Omental fat pad (tissue), 4 donors: ENCODE results near the gene SLC1A2. TPM values are rescaled to one million over a fixed set of nuclear protein-coding genes. Genes with fewer than 3 reads are reported as not detected.

Experiments
- ATAC-seq: fragments of 150-250 bp; one replicate; pipeline ENCODE4 v1.9.1; 2016; ENCODE audit warnings: mild to moderate bottlenecking, moderate library complexity; ENCODE audit not compliant: low FRiP score
- DNase-seq: peaks from one replicate; pipeline ENCODE4 v3.0.0-alpha.2; 2019; ENCODE audit warnings: low spot score
- total RNA-seq, 4 donors: library from RNA; depleted of rRNA; stranded (reverse); fragments of >200 nt; gene quantifications; one replicate each; pipeline ENCODE4 v1.1.0, GENCODE V29; 2016
- TF ChIP-seq, protein P1 (sequence below), 3 donors: fragments of 450-650 bp; IDR thresholded peaks; one replicate each; pipeline ENCODE4 v1.5.1; 2016 to 2017; ENCODE audit warnings: antibody characterized with exemption in 3 of 3, mild to moderate bottlenecking in 3 of 3, moderate library complexity in 2 of 3

The SLC1A2 gene
- total RNA-seq, 4 donors from 2014 or later = 0.96 to 5.0 (median 2.8) TPM

DNA sequence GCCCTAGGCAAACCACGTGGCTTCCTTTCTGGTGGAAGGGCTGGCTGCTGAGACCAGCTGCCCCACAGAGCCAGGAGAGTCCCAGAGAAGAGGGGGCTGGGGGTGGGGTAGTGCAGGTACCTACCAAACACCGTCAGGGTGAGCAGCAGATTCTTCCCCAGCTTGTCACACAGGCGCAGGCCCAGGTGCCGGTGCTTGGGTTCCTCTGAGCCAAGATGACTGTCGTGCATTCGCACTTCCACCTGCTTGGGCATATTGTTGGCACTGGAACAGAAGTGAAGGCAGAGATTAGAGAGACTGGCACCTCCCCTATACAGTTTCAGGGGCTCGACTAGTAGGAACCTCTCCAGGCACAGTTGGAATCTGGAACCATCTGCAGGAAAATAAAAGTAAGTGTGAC is 102.1 kb downstream of the SLC1A2 start:
- TF ChIP-seq, protein P1, sequence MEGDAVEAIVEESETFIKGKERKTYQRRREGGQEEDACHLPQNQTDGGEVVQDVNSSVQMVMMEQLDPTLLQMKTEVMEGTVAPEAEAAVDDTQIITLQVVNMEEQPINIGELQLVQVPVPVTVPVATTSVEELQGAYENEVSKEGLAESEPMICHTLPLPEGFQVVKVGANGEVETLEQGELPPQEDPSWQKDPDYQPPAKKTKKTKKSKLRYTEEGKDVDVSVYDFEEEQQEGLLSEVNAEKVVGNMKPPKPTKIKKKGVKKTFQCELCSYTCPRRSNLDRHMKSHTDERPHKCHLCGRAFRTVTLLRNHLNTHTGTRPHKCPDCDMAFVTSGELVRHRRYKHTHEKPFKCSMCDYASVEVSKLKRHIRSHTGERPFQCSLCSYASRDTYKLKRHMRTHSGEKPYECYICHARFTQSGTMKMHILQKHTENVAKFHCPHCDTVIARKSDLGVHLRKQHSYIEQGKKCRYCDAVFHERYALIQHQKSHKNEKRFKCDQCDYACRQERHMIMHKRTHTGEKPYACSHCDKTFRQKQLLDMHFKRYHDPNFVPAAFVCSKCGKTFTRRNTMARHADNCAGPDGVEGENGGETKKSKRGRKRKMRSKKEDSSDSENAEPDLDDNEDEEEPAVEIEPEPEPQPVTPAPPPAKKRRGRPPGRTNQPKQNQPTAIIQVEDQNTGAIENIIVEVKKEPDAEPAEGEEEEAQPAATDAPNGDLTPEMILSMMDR (IDR thresholded peaks at IDR 0.05) = no peak
- ATAC-seq = no peak

DNA sequence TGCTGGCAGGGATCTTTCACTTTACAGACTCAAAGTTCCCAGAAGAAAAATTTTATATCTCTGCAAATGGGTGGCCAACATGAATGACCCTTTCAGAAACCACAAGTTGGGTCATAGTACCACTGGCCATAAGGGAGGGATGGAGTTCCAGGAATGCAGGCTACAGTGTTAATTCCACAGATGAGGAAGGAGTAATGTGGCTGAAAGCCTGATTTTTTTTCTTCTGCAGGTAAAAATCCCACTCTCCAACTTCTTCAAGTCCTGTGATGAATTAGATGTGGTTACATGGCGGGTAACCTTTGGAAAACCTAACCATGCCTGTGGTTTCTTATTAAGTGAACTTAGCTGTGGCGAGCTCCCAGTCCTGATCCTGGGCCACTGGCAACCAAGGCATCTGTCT is 103.2 kb downstream of the SLC1A2 start:
- ATAC-seq = no peak
- TF ChIP-seq, protein P1 (IDR thresholded peaks at IDR 0.05) = no peak
- DNase-seq = no peak

More for the DNA sequence above, 102.1 kb downstream of the SLC1A2 start:
- DNase-seq = no peak

DNA sequence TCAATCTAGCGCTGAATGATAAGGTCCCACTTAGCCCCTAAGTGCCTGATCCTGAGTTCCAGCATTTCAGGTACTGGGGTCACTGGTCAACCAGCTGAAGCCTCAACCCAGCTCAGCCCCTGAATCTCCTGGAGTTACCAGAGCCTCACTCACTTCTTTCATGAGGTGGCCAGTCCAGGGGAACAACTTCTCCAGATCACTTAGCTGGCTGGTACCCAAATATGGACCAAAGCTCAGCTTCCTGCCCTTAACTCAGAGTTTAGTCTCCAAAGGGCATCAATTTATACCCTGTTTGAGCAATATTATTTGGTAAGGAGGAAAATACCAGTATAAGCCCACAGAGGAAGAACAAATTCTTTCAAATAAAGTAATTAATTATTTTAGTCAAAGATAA is 105.6 kb downstream of the SLC1A2 start:
- DNase-seq = no peak
- TF ChIP-seq, protein P1 (IDR thresholded peaks at IDR 0.05) = no peak
- ATAC-seq = no peak

DNA sequence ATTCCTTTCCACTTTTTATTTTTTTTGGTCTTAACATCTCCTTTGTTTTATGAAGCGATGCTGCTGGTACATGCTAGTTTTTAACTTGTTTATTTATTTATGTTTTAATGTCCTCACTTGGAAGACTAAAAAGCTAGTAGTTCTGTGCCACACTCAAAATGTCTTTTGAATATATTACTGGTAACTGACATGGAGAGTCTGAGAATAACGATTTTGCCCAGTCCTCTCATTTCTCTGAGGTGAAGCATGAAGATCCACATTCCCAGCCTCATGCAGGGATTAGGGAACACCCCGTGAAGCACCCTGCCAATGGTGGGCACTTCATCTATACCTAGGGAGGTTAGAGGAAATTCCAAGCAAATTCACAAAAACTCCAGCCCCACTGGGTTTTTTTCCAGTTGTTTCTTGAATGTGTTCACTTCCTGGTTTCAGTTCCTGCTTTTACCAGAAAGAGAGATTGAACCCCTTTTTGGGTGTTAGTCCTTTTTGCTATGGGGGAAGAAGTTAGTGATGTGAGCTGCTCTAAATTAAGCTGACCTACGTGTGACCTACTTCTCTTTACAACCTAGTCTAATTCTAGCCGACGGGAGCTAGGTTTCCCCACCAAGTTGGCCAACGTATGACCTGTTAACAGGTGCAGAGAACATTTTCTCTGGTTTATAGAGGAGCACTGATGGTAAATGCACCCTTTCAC is 106.1 kb downstream of the SLC1A2 start:
- DNase-seq = no peak
- no peak for ATAC-seq
- TF ChIP-seq, protein P1 (IDR thresholded peaks at IDR 0.05) = no peak

DNA sequence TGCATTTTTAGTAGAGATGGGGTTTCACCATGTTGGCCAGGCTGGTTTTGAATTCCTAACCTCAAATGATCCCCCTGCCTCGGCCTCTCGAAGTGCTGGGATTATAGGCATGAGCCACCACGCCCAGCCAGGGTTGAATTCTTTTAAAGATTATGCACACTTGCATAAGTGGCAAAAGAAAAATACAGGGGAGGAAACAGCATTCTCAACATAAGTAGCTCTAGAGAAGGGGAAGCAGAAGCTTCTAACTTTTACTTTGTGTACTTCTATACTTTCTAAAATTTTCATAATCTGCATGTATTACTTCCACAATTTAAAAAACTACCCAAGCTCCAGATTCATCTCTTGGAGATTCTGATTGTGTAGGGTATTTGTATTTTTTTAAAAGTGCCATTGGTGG is 108.0 kb downstream of the SLC1A2 start:
- no peak for ATAC-seq
- no peak for DNase-seq
- TF ChIP-seq, protein P1 (IDR thresholded peaks at IDR 0.05) = no peak

DNA sequence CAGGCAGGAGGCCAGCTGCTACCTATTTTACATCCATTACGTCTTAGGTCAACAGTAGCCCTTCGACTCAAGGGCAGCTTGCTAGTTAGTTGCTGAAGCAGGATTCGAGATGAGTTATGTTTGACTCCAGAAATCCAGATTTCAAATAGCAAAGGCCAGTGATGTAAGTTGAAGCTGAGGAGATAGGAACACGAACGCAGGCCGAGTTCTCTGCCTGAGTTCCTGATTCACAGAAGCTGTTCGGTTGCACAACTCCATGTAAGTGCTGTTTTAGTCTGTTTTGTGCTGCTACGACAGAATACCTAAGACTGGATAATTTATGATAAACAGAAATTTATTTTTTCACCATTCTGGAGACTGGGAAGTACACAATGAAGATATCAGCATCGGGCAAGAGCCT is 111.2 kb downstream of the SLC1A2 start:
- DNase-seq = no peak
- no peak for ATAC-seq
- TF ChIP-seq, protein P1 (IDR thresholded peaks at IDR 0.05) = no peak

DNA sequence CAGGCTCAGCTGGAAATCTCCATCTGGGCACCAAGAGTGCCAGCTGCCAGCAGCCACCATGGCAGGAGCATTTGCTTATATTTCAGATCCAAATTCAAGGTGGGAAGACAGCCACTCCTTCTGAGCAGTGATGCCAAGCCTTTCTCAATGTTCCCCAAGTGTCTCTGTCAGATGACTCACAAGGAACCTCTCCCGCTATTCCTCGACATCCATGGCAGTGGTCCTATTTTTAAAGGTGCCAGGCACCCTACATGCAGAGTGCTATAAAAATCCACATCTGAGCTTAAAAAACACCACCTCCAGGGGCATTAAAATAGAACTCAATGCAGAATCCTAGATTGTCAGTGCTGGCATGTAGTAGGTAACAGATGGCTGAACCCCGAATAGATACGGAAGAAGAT is 112.1 kb downstream of the SLC1A2 start:
- ATAC-seq (no peak), DNase-seq (no peak)
- TF ChIP-seq, protein P1 (IDR thresholded peaks at IDR 0.05) = no peak
